Chondrocyte (in vitro differentiated cells): ENCODE results near the gene TAF1A. TPM values are rescaled to one million over a fixed set of nuclear protein-coding genes. Genes with fewer than 3 reads are reported as not detected.

Experiments
- DNase-seq: peaks from one replicate; pipeline ENCODE4 v3.0.0; 2021; ENCODE audit warnings: mixed read lengths, low spot score
- H3K27ac Mint-ChIP-seq: one replicate; pipeline ENCODE4 v1.8.0; 2021; ENCODE audit warnings: mild to moderate bottlenecking, moderate library complexity, mixed read lengths; ENCODE audit not compliant: unreplicated experiment
- H3K27me3 Mint-ChIP-seq: 2 replicates; pipeline ENCODE4 v1.8.0; 2021; ENCODE audit warnings: low read depth, mixed read lengths
- H3K36me3 Mint-ChIP-seq: 2 replicates; pipeline ENCODE4 v1.8.0; 2021; ENCODE audit warnings: low read depth, mixed read lengths
- H3K4me1 Mint-ChIP-seq: 2 replicates; pipeline ENCODE4 v1.8.0; 2021; ENCODE audit warnings: low read depth, mild to moderate bottlenecking, mixed read lengths
- H3K4me3 Mint-ChIP-seq: one replicate; pipeline ENCODE4 v1.8.0; 2021; ENCODE audit warnings: mild to moderate bottlenecking, moderate library complexity, mixed read lengths; ENCODE audit not compliant: unreplicated experiment
- H3K9me3 Mint-ChIP-seq: 2 replicates; pipeline ENCODE4 v1.8.0; 2021; ENCODE audit warnings: low read depth, mixed read lengths
- CTCF ChIP-seq: fragments of 200-600 bp; sonication (generic); IDR thresholded peaks from 2 replicates; pipeline ENCODE4 v1.5.0; 2021; ENCODE audit warnings: antibody characterized with exemption, mild to moderate bottlenecking, moderate library complexity
- total RNA-seq: library from RNA; stranded (reverse); gene quantifications from 3 replicates; pipeline ENCODE4 v1.2.1, GENCODE V29; 2021

Gene TAF1A
- total RNA-seq, 1 donor from 2014 or later: 3.7 TPM

GRCh38 chr1:222596696-222597095 lies 7.0 kb upstream of the TAF1A start:
- no peak overlapping the region for H3K27ac Mint-ChIP-seq
- DNase-seq: no peak
- no peak overlapping the region for H3K4me3 Mint-ChIP-seq
- no peak for TF ChIP-seq CTCF
- no peaks in the 10 kb centered on the region for H3K36me3 Mint-ChIP-seq
- H3K27me3 Mint-ChIP-seq: peaks cover 17% of the 10 kb centered on the region
- H3K9me3 Mint-ChIP-seq: peaks cover 16% of the 10 kb centered on the region
- peaks cover 5% of the 10 kb centered on the region for H3K4me1 Mint-ChIP-seq

- Mint-ChIP-seq H3K27me3 (peaks cover 16% of the 10 kb centered on the region), H3K4me1 (peaks cover 8% of the 10 kb centered on the region), H3K4me3 (no peak overlapping the region), H3K9me3 (peaks cover 16% of the 10 kb centered on the region), H3K36me3 (no peaks in the 10 kb centered on the region), H3K27ac (no peak overlapping the region)
- TF ChIP-seq CTCF: no peak
- no peak for DNase-seq
Measured at GRCh38 chr1:222594789-222595188, 5.1 kb upstream of the TAF1A start.

DNA sequence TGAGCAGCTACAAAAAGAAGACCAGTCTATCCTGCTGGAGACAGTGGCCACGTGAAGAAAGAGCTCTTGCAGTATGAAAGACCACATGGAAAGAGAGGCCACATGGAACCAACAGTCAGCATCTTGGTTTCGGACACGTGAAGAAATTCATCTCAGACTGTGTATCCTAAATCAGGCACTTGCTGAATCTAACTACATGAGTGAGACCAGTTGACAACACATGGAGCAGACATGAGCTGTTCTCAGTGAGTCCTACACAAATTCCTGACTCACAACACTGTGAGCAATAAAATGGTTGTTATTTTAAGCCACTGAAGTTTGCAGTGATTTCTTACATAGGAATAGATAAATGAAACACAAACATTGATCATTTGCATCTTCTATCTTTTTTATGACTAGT lies 2.4 kb upstream of the TAF1A start:
- Mint-ChIP-seq H3K27me3 (peaks cover 6% of the 10 kb centered on the region), H3K4me1 (peaks cover 25% of the 10 kb centered on the region), H3K9me3 (peaks cover 16% of the 10 kb centered on the region), H3K36me3 (no peaks in the 10 kb centered on the region), H3K27ac (no peak overlapping the region), H3K4me3 (no peak overlapping the region)
- DNase-seq: no peak
- TF ChIP-seq CTCF: no peak

DNA sequence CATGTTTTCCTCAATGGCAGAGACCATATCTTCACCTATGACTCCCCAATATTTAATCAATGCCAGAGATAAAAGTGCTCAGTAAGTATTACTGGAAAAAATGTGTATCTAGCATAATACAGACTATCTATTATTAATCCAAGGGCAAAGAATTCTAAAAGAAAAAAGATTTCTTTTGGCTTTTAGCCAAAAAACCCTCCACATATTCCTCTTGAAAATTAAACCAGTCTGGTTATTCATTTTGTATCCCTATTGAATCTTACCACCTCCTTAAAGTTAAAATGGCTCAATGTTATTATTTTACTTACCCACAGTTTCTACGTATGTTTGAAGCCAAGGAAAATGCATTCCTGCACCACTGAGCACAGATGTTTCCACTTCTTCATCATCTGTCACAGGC lies 1.6 kb downstream of the TAF1A start:
- no peak for DNase-seq
- TF ChIP-seq CTCF: no peak
- H3K27ac Mint-ChIP-seq: no peak overlapping the region
- peaks cover 25% of the 10 kb centered on the region for H3K4me1 Mint-ChIP-seq
- H3K27me3 Mint-ChIP-seq: no peaks in the 10 kb centered on the region
- H3K36me3 Mint-ChIP-seq: peaks cover 5% of the 10 kb centered on the region
- no peak overlapping the region for H3K4me3 Mint-ChIP-seq
- no peaks in the 10 kb centered on the region for H3K9me3 Mint-ChIP-seq

DNA sequence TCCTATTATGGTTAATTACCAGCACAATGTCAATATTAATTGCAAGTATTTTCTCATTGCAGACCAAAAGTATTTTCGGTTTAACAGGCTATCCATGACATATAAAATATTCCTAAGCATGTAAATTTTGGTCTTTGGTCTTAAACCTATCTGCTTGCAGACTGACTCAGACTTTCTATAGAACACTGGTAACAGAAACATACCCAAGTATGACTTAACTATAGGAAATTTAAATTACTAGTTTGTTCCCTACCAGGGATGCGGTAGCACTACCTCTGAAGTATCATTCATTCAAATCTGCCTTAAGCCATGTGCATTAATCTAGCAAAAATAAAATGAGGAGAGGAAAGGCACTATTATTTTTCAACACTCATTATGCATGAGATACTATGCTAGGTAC lies 2.9 kb downstream of the TAF1A start:
- no peak overlapping the region for H3K27ac Mint-ChIP-seq
- H3K36me3 Mint-ChIP-seq: peaks cover 10% of the 10 kb centered on the region
- H3K4me3 Mint-ChIP-seq: no peak overlapping the region
- H3K9me3 Mint-ChIP-seq: no peaks in the 10 kb centered on the region
- DNase-seq: no peak
- peaks cover 25% of the 10 kb centered on the region for H3K4me1 Mint-ChIP-seq
- H3K27me3 Mint-ChIP-seq: no peaks in the 10 kb centered on the region
- TF ChIP-seq CTCF: no peak
